Hepatocyte (in vitro differentiated cells): Measurements from ENCODE around the gene UBE2L3.

Experiments used
- EZH2 ChIP-seq: fragments of 200-600 bp; sonication (generic); IDR thresholded peaks from 2 replicates; pipeline ENCODE4 v1.6.1; 2016; ENCODE audit warnings: antibody characterized with exemption, mild to moderate bottlenecking, borderline replicate concordance
- EZH2phosphoT487 ChIP-seq: fragments of 200-600 bp; sonication (generic); IDR thresholded peaks from one replicate; pipeline ENCODE4 v1.6.1; 2018; ENCODE audit warnings: antibody characterized with exemption, mild to moderate bottlenecking, low read depth, moderate library complexity; ENCODE audit not compliant: unreplicated experiment, severe bottlenecking
- TF ChIP-seq, protein P1 (sequence below): fragments of 200-600 bp; sonication (generic); IDR thresholded peaks from 2 replicates; pipeline ENCODE4 v1.5.1; 2016; ENCODE audit warnings: antibody characterized with exemption, mild to moderate bottlenecking; ENCODE audit not compliant: poor library complexity

DNA sequence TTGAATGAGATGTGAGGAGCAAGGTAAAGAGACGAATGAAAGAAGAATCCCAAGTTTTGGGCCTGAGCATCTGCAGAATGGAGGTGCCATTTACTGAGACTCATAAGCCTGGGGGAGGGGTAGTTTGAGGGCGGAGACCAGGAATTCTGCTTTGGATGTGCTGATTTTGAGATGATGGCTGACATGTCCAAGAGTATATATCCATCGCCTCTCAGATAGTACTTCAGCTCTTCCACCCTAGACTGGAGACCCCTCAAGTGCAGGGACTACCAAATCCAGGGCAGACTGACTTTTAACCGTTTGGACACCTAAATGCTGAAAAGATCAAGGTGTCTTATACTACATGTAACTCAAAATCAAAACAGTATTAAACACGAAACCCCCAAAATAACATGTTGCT, 73.3 kb downstream of the UBE2L3 start:
- no peak for TF ChIP-seq EZH2phosphoT487
- TF ChIP-seq, protein P1, sequence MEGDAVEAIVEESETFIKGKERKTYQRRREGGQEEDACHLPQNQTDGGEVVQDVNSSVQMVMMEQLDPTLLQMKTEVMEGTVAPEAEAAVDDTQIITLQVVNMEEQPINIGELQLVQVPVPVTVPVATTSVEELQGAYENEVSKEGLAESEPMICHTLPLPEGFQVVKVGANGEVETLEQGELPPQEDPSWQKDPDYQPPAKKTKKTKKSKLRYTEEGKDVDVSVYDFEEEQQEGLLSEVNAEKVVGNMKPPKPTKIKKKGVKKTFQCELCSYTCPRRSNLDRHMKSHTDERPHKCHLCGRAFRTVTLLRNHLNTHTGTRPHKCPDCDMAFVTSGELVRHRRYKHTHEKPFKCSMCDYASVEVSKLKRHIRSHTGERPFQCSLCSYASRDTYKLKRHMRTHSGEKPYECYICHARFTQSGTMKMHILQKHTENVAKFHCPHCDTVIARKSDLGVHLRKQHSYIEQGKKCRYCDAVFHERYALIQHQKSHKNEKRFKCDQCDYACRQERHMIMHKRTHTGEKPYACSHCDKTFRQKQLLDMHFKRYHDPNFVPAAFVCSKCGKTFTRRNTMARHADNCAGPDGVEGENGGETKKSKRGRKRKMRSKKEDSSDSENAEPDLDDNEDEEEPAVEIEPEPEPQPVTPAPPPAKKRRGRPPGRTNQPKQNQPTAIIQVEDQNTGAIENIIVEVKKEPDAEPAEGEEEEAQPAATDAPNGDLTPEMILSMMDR, result no peak
- TF ChIP-seq EZH2, result no peak
